NCI-H2227 (cell line): ENCODE results near the gene TRIB2.

ENCODE experiments used
- DNase-seq: peaks from one replicate; lab custom pipeline; 2025; ENCODE audit not compliant: unreplicated experiment; lab: John Stamatoyannopoulos, UW

TRIB2 gene

DNA sequence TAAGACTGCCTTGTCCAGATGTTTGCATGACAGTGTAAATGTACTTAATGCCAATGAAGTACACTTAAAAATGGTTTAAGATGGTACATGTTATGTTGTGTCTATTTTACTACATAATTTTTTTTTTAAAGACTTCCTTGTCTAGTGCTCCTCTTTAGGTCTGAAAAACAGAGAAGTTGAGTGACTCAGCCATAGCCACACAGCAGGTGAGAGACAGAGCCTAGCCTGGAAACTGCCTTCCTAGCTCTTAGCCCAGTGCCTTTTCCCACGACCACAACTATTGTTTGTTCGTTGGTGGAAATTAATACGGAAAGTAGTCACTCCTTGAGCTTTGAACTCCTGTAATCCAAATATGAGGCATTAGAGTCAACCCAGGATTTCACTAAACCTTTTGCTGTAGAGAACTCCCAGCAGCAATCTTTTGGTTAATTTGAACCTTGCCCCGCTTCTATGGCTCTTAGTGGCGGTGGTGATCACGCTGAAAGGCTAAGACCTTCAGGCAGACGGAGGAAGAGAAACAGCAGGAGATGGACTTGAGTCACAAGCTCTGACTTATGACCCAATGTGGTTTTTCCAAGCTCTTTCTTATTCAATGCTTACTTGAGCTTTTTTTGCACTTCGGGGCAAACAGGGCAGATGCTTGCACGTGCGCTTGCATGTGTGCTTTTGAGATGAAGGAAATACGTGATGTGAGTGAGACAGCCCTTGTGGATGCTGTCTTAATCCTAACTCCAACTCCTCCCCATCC lies 21.2 kb downstream of the TRIB2 start:
- no peak for DNase-seq

DNA sequence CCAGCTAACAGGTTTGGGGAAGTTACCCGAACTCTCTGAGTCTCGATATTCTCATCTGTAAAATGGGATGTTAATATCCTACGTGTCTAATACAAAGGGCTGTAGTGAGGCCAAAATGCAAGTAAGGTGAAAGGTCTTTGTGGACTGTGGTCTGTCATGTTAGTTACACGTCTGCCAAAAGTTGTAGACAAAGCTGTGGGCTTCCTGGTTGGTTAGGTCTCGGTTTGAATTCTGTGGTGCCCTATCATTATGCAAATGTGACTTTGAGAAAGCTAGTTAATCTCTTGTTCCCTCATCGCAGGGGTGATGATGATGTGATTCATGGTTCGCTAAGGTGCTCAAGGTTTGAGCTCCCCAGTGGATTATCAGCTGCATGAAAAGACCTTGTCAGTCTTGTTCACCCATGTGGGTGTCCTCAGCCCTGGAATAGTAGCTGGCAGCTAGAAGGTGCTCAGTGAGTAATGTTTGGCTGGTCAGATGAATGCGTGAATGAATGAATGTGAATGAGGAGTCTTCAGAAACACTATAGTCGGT lies 23.1 kb downstream of the TRIB2 start:
- no peak for DNase-seq

DNA sequence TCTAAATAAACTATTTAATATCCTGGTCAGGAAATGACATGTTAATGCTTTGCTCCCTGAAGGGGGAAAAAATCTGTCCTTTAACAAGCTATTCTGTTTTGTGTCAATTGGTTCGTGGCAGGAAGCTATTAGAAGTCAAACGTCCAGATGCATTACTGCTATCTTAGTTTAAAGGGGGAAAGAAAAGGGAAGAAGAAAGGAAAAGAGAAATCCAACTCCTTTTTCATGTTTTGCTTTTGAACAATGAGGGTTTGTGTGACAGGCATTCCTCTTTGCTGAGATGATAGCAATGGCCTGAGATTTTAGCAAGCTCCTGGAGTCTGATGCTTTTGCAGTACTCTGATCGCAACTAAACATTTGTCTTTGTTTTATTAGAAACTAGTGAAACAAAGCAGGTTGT lies 24.6 kb downstream of the TRIB2 start:
- no peak for DNase-seq

DNA sequence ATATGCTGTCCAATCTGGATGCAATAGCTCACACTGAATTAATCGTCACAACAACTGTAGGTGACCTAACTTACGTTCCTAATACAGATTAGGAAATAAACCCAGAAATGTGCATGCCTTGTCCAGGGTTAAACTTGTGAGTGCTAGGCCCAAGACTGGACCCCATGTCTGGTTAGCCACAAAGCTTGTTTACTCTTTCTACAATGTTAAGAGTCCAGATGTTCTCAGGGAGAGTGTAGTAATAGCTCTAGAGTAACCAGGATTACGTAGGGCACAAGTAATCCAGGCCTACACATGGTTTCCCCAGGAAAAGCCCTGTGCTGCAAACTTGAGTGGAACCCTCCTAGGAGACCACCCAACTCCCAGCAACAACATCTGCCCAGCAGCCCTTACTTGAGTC lies 26.2 kb downstream of the TRIB2 start:
- no peak for DNase-seq

DNA sequence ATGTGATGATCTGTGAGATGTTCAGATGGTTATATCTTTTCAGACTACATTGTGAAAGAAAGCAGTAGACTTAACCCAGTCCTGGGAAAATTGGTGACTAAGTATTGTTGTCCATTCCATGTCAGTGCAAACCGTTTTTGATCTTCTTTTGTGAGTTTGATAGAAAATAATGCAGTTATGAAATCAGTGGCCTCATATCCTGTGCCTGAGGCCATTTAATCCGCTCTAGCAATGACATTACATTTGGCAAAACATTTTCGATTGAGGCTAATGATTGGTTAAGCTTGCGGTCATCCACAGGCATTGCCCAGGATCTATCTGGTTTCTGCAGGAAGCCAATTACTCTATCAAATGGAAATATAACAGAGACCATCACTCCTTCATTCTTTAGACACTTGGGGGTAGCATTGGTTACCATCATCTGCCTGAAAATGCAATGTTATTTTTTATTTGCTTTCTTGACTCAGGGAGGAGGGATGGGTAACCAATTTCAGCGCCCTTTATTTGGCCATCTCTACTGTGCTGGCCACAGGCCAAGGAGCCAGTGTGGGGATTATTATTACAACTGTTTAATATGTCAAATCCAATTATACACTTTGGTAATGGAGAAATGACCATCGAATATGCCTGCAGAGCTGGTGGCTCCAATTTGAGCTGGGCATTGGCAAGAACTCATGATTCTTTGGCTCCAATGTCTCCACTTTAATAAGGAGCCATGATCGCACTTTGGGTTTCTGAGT lies 33.6 kb downstream of the TRIB2 start:
- no peak for DNase-seq

DNA sequence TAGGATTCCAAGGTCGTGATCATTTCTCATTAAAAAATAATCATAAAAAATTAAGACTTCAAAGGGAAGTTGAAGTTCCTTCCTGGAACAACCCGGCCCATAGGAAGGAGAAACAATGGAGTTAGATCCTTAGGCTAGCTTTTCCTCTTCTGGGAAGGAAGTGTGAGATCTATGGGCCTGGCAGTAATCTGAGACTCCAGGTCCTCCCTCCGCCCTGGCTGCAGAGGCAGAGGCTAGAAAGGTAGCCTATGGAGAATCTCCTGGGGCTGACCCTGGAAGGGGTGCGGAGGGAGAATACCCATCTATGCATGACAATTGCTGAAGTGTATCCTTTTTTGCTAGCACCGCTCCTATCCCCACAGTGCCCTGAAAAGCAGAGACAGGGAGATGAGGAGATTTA lies 37.9 kb downstream of the TRIB2 start:
- DNase-seq = no peak

DNA sequence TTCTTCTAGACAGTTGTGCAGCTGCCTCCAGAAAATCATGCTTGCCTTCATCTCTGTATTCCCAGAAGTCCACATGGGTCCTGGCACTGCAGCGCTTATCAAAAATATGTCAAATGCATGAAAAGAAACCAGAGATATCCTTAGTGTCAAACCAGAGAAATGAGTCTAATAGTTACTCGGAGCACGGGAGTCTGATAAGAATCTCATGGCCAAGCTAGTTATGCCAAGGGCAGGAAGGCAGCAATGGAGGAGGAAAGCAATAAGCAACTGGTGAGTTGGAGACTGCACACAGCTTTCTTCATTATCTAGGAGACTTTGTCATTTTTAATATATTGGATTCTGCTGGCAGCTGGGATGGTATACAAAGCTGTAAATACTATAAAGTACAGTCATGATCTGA lies 38.6 kb downstream of the TRIB2 start:
- DNase-seq = no peak

DNA sequence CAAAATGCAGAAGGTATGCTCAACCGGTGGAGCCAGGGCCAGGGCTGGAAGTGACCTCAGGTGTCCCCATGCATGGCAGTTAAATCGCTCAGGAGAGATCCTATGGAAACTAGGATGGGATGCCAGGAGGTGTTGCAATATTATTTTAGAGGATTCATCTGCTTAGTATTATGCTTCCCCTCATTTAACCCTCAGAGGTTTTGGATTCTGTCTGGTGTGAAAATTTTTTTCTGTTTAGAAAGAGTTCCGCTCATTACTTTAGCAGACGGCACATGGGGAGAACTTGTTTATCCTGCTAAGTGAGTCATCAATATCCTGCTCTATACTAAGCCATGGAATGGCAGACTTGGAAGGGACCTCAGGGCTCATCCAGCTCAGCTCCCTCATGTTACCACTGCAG lies 42.5 kb downstream of the TRIB2 start:
- no peak for DNase-seq

DNA sequence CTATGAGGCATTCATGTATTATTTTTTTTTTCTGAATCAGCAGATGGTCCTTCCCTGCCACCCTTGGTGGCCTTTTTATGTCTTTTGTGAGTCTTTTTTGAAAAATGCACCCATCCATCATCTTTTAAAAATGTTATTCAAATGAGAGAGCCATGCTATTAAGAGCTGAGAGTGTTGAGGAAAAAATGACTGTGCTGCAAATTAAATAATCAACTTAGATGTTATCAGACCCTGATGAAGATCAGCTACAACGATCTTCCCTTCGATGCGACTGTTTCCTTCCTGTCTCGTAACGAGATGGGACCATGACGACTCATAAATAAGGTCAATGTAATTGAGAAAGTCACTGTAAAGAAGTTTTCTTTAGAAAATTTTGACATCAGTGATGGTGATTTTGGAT lies 44.4 kb downstream of the TRIB2 start:
- no peak for DNase-seq

DNA sequence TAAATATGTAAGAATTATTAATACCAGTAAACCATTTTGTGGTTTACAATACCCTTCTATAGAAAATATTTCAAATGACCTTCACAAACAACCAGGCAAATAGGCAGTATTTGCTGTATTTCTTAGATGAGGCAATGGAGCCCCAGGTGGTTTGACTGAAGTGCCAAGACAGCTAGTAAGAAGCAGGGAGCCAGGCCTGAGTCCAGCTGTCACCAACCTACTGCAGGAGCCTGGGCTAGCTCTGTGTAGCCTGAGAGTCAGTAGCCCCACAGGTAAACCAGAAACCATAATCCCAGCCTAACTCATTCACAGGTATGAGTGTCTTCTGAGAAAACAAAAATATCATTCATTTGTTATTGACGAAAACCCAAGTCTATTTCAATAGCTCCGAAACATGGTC lies 45.6 kb downstream of the TRIB2 start:
- DNase-seq = no peak

DNA sequence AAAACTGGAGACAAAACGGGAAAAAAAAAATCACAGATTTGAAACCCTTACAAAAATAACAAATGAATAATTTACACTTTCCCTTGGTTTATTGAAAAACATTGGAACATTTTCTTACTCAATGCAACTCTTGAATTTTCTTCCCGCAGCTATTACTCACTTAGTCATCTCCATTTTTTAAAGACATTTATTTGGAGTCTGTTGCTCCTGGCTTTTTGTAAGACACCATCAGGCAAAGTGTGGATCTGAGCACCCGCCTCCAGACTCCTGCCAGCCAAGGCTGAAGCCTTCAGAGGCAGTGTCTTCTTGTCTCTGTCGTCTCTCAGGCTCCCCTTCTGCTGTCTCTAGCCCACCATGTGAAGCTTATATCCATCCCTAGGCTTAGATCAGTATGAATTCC lies 46.2 kb downstream of the TRIB2 start:
- no peak for DNase-seq

DNA sequence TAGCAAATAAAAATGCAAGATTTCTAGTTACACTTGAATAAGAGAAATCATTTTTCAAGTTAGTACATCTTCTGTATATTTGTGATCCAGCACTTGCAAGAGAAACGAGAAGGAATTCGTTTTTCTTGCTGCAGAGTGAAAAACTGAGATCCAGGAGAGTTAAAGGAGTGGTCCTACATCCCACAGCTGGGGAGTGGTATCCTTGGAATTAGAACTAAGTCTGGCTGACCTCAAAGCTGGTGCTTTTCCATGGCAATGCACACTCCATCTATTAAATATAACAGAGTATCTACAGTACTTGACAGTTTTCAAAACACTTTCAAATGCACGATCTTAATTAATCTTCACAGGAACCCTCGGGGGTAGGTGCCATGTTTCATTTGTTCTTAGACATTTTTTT lies 46.8 kb downstream of the TRIB2 start:
- DNase-seq = no peak

DNA sequence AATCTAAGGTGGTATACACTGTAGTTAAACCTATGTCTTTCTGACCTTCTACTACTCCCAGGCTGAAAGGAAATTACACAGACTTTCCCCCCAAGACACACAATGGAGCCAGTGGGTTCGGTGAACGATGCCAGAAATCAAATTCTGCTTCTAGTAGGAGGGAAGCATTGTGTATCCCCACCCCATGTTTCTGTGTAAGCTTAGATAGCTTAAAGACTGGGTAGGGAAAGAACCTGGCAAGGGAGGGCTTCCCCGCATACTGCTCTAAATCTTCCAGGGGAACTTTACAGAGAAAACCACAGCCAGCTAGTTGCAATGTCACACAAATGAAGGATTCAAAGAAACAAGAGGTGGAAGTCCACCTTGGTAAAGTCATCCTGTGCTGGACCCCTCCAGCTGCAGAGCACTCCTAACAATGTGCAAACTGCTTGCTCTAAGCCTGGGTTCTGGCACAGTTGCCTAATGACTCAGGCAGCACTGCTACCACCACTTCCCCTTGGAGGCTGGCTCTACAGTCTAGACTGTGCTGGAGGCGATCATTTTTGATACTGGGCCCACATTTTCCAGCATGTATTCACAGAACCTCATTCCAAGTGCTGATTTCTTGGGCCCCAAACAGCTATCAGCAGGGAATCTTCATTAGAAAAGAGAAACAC lies 47.5 kb downstream of the TRIB2 start:
- no peak for DNase-seq

DNA sequence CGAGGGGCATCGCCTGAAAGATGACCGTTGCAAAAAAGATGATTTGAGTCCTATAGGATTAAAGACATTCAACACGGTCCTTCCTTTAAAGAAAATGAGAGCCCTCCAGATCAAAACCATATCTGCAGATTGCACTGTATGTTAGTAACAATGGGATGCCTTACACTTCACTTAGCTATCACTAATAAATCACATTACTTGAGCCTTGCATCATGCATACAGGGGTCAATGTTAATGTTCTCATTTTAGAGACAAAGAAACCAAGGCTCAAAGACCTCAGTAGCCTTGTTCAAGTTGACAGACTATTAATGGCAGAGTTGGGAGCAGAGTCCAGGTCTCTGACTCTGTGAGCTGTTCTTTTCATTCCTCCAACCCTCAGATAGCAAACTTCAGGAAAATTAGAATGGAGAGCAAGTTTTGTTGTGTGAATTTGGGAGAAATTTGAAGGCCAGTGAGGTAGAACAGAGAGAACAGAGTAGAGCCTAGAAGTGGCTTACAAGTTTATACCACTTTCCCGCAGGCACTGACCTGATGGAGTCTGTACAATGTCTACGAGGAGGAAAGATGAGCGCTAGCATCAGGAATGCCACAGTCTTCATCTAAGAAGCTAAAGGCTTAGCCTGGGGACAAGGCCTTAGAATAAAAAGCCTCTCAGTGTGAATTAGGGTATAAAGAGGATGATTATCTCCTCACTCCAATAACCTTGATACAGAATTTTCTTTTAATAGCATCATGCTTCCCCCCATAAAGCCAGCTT lies 48.3 kb downstream of the TRIB2 start:
- DNase-seq = no peak

DNA sequence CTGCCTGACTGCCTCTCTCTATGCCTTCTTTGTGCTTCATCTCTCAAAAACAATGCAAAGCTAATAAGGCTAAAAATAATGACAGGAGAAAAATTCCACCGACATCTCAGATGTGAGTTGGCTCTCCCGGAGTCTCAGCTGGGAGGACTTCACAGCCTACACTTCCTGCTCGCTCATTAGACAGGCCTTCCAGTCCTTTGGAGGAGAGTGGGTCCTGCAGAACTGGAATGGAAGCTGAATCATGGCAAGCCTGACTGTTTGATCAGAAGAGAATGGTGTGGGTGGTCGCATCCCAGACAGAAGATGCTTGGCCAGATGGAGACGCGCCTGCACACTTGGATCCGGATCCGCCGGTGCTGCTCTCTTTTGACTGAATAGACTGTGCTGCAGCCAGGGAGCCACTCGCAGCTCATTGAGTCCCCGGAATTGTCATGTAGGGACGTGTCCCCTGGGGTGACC lies 49.7 kb downstream of the TRIB2 start:
- no peak for DNase-seq

DNA sequence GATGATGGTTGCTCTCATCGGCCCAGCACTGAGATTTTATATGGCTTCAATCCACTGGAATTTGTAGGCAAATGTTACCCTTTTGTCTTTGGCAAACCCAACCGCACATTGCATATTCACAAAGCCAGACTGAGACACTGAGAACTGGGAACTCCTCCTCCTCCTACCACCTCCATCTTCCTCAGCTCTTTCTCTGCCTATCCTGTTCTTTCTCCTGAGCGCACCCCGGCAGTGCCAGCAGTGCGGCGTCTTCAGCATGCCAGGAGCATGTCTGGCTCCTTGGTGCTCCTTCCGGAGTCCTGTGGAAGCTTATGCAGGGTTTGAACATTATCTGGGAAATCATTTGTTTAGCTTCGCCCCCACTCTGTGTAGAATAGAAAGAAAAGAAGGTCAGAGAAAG lies 50.8 kb downstream of the TRIB2 start:
- DNase-seq = no peak

DNA sequence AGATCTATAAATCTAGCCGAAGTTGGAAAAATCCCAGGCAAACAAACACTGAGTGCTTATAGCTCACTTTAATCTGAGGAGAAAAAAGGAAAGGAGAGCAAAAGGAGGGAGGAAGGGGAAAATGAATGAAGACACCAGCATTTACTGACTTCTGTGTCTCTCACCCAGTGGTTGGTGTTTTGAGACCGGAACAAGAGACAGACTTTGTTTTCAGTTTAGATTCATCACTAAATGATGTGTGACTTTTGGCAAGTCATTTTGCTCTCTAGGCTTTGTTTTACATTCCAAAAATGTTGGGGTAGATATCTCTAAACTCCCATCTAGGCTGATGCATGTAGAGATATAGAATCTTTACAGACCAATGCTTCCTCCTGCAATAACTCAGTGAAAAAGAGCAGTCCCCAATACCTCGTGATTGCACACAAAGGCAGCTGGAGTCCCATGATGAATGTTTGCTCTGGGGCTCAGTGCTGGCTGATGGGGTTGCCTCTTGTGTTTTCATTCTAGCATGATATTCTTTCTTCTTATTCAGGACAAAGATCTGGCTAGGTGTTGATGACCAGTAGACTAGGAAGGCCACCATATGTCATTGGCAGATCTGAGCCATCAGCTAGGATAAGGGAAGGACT lies 51.4 kb downstream of the TRIB2 start:
- no peak for DNase-seq

DNA sequence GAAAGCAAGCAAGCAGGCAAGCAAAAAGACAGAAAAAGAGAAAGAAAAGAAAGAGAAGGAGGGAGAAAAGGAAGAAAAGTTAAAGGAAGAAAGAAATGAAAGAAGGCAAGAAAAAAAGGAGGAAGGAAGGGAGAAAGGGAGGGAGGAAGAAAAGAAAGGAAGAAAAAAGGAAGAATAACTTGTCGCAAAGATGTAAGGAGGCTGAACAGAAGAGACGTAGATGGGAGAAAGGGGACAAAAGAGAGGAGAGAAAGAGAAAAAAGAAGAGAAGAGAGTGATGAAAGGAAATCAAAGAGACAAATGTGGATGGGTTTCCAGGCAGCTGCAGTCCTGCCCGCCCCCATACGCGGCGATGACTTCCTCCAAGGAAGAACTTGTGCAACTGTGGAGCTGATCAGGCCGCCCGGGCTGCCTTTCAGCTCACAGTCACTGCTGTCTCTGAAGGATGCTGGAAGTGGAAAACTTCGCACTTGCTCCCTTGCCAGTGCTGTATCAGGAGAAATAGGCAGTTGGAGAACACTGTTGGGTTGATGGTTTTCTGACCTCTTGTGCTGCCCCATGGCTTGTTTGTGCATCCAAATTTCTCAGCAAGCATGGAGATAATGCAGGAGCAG lies 52.9 kb downstream of the TRIB2 start:
- no peak for DNase-seq

DNA sequence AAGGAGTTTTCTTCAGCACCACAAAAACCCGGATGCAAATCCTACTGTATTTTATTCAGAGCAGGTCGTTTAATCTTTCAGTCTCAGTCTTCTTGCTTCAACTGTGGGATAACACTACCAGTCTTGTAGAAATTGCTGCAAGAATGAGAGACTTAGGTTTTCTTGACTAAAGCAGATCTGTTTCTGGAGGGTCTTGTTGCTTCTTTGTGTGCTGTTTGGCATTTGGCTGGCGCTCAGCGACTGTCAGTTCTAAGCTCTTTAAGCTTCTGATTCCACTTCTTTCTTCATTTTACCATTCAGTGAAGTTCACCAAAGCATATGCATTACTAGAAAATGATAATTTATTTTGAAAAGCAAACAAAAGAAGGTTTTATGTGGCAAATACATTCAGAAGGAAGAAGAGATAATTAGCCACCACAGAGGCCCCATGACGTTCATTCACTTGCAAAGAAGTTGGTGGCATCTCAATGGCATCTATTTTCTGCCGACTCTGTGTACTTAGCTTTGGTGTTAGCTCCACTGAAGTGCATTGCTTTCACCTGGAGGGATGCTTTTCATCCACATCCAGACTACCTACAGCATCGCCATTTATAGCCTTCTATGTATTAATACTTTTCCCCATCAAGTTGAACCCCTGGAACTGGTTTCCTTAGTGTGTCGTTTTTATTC lies 53.7 kb downstream of the TRIB2 start:
- DNase-seq = no peak

DNA sequence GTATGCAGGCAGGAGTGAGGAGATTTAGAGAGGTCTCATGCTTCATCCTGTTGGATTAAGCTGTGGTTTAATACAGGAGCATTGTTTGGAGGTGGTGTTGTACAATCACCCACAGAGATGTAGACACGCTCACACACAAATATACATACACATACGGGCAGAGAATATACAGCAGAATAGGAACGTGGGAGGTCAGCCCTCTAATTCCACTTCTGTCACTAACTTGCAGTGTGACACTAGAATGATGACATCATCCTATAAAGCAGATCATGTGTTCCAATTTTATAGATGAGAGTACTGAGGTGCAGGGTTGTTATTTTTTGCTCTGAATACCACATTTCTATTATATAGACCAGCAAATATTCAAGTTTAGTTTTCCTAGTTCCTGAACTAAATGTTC lies 54.4 kb downstream of the TRIB2 start:
- no peak for DNase-seq
